Bronchial epithelial cell (primary cell): ENCODE results near the gene SGTB. TPM values are rescaled to one million over a fixed set of nuclear protein-coding genes. Genes with fewer than 3 reads are reported as not detected.

Experiments used
- DNase-seq: peaks from one replicate; pipeline ENCODE4 v3.0.0-alpha.2; 2010; ENCODE audit warnings: low read depth
- FAIRE-seq: peaks from 2 replicates; lab custom pipeline; 2011; peaks lifted over from hg19 to GRCh38; lab: Jason Lieb, UNC
- H3K27me3 ChIP-seq: 2 replicates; pipeline ENCODE4 v1.5.1; 2011; ENCODE audit warnings: low read length; ENCODE audit not compliant: control insufficient read depth, insufficient read depth
- H3K36me3 ChIP-seq: 2 replicates; pipeline ENCODE4 v1.5.1; 2011; ENCODE audit warnings: low read length; ENCODE audit not compliant: control insufficient read depth, insufficient read depth
- H3K4me3 ChIP-seq: 2 replicates; pipeline ENCODE4 v1.5.1; 2011; ENCODE audit warnings: mild to moderate bottlenecking, low read depth, low read length, control low read depth
- total RNA-seq: library from RNA; depleted of rRNA; stranded (reverse); fragments of >200 nt; gene quantifications from 2 replicates; pipeline ENCODE4 v1.2.1, GENCODE V29; 2014
- TF ChIP-seq, protein P1 (sequence below): IDR thresholded peaks from 2 replicates; pipeline ENCODE4 v1.5.1; 2011; ENCODE audit warnings: mild to moderate bottlenecking, moderate library complexity, low read length, control low read depth, inconsistent platforms; ENCODE audit not compliant: insufficient read depth, severe bottlenecking

The SGTB gene
- total RNA-seq, 1 donor from 2014 or later = 12.9 TPM

DNA sequence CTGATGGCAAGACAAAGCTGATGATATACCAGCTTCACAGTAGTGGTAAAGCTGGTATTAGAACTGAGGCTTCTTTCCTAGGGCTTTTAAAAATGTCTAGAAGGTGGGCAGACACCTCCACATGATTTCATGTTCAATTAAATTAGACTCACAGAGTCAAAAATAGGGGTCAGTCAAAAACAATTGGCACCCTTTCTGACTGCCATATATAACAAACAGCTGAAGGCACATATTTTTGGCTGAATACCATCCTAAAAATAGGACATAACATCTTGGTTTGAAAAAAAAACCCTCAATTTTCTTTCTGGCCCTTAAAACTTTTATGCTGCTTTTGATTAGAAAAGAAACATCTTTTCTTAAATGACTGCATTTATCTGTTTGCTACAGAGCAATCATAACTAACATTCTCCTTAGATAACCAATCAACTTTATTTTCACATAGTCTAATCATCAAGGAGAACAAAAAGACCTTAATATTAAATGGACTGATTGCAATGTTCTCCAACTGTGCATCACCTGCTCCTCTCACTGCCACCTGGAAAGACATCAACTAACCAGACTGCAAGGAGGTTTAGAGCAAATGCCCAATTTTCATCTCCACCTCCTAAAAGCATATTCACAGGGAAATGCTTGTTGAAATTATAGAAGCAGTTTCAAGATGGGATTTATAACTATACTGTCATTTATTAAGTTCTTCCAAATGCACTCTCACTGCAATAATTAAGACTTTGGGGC lies 3.2 kb downstream of the SGTB start:
- FAIRE-seq (no peak), DNase-seq (no peak)
- Histone ChIP-seq H3K36me3 (no peaks in the 10 kb centered on the region), H3K4me3 (no peak overlapping the region), H3K27me3 (no peaks in the 10 kb centered on the region)
- TF ChIP-seq, protein P1, sequence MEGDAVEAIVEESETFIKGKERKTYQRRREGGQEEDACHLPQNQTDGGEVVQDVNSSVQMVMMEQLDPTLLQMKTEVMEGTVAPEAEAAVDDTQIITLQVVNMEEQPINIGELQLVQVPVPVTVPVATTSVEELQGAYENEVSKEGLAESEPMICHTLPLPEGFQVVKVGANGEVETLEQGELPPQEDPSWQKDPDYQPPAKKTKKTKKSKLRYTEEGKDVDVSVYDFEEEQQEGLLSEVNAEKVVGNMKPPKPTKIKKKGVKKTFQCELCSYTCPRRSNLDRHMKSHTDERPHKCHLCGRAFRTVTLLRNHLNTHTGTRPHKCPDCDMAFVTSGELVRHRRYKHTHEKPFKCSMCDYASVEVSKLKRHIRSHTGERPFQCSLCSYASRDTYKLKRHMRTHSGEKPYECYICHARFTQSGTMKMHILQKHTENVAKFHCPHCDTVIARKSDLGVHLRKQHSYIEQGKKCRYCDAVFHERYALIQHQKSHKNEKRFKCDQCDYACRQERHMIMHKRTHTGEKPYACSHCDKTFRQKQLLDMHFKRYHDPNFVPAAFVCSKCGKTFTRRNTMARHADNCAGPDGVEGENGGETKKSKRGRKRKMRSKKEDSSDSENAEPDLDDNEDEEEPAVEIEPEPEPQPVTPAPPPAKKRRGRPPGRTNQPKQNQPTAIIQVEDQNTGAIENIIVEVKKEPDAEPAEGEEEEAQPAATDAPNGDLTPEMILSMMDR = no peak

DNA sequence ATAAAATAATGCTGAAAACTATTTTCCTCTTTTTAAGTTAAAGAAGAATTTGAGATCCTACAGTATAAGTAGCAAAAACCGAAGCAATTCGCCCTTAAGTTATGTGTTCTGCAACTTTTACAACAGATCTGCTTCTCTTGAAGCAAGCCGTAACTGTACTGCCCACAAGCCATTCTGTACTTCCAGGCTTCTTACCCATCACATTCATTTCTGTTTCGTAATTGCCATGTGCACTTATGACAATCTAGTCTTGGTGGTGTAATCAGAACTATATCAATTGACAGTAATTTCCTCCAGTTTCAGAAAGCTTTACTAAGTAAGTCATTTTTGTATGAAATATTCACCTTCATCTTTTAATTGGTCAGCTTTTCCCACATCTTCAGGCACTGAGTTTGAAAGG lies 13.8 kb downstream of the SGTB start:
- DNase-seq (no peak), FAIRE-seq (no peak)
- Histone ChIP-seq H3K36me3 (peaks cover 3% of the 10 kb centered on the region), H3K4me3 (no peak overlapping the region), H3K27me3 (no peaks in the 10 kb centered on the region)
- TF ChIP-seq, protein P1 = no peak

DNA sequence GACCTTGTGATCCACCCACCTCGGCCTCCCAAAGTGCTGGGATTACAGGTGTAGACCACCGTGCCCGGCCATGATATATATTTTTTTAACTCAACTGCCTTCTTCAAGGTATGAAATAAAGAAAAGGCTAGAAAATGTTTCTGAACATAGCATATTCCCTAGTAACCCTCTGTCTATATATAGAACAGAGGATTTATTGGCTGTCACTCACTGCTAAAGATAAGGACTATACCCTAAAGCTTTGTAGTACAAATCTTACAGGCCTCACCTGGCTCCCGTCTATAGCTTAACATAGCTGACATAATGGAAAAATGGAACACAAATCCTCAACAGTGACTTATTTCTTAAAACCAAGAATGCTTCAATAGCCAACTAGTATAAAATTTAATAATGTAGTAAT lies 14.2 kb downstream of the SGTB start:
- H3K36me3 ChIP-seq = peaks cover 3% of the 10 kb centered on the region
- TF ChIP-seq, protein P1 = no peak
- FAIRE-seq = no peak
- no peak overlapping the region for H3K4me3 ChIP-seq
- no peak for DNase-seq
- H3K27me3 ChIP-seq = no peaks in the 10 kb centered on the region

DNA sequence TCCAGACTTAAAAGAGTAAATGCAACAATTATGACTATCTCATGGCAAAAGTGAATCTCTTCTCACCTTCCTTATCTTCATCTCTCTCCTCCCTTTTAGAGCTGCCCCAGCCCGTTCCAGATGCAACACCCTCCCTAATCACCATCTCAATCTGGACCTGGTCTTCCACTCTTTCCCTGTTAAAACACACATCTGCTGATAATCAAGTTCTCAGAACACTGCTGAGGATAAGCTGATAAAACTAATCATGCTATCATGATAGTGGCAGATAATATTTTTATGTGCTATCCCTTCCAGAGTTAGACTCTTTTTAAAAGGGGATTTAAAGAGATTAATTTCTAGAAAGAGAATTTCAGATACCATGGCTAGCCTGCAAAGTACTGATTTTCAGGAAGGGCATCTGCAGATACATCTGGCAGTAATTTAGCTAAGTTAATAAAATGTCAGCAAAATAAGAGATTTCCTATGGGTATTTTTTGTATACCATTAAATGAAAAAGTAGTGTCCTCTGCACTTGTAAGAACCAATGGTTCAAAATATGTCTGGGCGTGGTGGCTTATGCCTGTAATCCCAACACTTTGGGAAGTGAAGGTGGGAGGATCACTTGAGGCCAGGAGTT lies 17.2 kb downstream of the SGTB start:
- H3K4me3 ChIP-seq = no peak overlapping the region
- TF ChIP-seq, protein P1 = no peak
- H3K36me3 ChIP-seq = peaks cover 2% of the 10 kb centered on the region
- FAIRE-seq = no peak
- no peaks in the 10 kb centered on the region for H3K27me3 ChIP-seq
- no peak for DNase-seq

DNA sequence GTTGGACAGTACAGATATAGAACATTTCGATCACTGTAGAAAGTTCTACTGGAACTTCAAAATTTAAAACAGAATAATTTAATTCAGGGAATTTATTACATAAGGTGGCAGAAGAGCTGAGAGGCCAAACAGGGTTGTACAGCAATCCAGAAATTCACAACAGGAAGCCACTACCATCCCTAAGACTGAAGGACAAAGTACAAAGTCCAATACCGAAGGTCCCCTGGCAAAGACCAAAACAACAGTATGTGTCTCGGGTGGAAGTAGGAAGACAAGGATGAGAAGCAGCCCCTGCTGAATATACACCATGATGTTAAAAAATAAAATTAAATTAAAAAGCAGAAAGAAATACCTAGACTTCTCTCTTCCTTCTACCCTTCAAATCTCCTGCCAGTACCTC lies 19.9 kb downstream of the SGTB start:
- TF ChIP-seq, protein P1 = no peak
- Histone ChIP-seq H3K4me3 (no peak overlapping the region), H3K27me3 (no peaks in the 10 kb centered on the region), H3K36me3 (peaks cover 2% of the 10 kb centered on the region)
- DNase-seq (no peak), FAIRE-seq (no peak)

DNA sequence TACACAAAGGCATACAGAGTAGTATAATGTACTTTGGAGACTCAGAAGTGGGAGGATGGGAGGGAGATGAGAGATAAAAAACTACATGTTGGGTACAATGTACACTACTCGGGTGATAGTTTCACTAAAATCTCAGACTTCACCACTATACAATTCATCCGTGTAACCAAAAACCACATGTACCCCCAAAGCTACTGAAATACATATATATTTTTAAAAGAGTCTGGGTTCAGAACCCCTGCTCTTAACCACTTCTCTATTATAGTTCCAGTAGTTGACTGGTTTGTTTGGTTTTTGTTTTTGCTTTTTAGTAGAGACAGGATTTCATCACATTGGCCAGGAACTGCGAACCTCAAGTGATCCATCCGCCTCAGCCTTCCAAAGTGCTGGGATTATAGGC lies 22.6 kb downstream of the SGTB start:
- TF ChIP-seq, protein P1 = no peak
- DNase-seq (no peak), FAIRE-seq (no peak)
- H3K4me3 ChIP-seq = no peak overlapping the region
- H3K36me3 ChIP-seq = peaks cover 1% of the 10 kb centered on the region
- H3K27me3 ChIP-seq = no peaks in the 10 kb centered on the region
